ENCODE measurements around the gene ACTR5.

Gene ACTR5

GRCh38 chr20:38760978-38761377 is 12.7 kb downstream of the ACTR5 start:
- ATAC-seq (ENCODE audit: insufficient read depth, low read depth) (no peak), DNase-seq (no peak)
- no peak overlapping the region for H3K4me2 ChIP-seq (ENCODE audit: insufficient read depth, low read length)
- no peaks in the 10 kb centered on the region for H3K9me3 ChIP-seq (ENCODE audit: insufficient read depth, low read length, severe bottlenecking)
- no peak overlapping the region for H3K27ac ChIP-seq (ENCODE audit: low read length)
- H2AFZ ChIP-seq (ENCODE audit: low read depth, low read length): no peak overlapping the region
- H3K9ac ChIP-seq (ENCODE audit: low read depth, low read length): no peak overlapping the region
- no peaks in the 10 kb centered on the region for H3K79me2 ChIP-seq (ENCODE audit: insufficient read depth, low read length)
- TF ChIP-seq EZH2 (IDR thresholded peaks at IDR 0.05; ENCODE audit: borderline replicate concordance, low read depth, low read length, severe bottlenecking): no peak
- no peak for TF ChIP-seq CTCF (IDR thresholded peaks at IDR 0.05; ENCODE audit: borderline replicate concordance, extremely low read depth, low read length, poor library complexity, severe bottlenecking)
- peaks cover 97% of the 10 kb centered on the region for H3K36me3 ChIP-seq (ENCODE audit: insufficient read depth, low read length)
- 0 out of 2 replicates have a peak, but pooled peaks cover 2% of the 10 kb centered on the region for H4K20me1 ChIP-seq (ENCODE audit: insufficient read depth, low read length)
- no peak overlapping the region for H3K4me3 ChIP-seq (ENCODE audit: low read depth in 1 of 2, low read length in 2 of 2)
- H3K27me3 ChIP-seq (ENCODE audit: insufficient read depth, low read length, poor library complexity): no peaks in the 10 kb centered on the region
- H3K4me1 ChIP-seq (ENCODE audit: insufficient read depth, low read length): no peaks in the 10 kb centered on the region

- H3K9ac ChIP-seq (ENCODE audit: low read depth, low read length): no peak overlapping the region
- H3K4me1 ChIP-seq (ENCODE audit: insufficient read depth, low read length): no peaks in the 10 kb centered on the region
- H3K27ac ChIP-seq (ENCODE audit: low read length): no peak overlapping the region
- H3K9me3 ChIP-seq (ENCODE audit: insufficient read depth, low read length, severe bottlenecking): no peaks in the 10 kb centered on the region
- no peaks in the 10 kb centered on the region for H3K79me2 ChIP-seq (ENCODE audit: insufficient read depth, low read length)
- no peak overlapping the region for H3K4me3 ChIP-seq (ENCODE audit: low read depth in 1 of 2, low read length in 2 of 2)
- no peak for DNase-seq
- H2AFZ ChIP-seq (ENCODE audit: low read depth, low read length): no peak overlapping the region
- H3K36me3 ChIP-seq (ENCODE audit: insufficient read depth, low read length): peaks cover 96% of the 10 kb centered on the region
- no peaks in the 10 kb centered on the region for H3K27me3 ChIP-seq (ENCODE audit: insufficient read depth, low read length, poor library complexity)
- no peak for TF ChIP-seq CTCF (IDR thresholded peaks at IDR 0.05; ENCODE audit: borderline replicate concordance, extremely low read depth, low read length, poor library complexity, severe bottlenecking)
- TF ChIP-seq EZH2 (IDR thresholded peaks at IDR 0.05; ENCODE audit: borderline replicate concordance, low read depth, low read length, severe bottlenecking): no peak
- no peak for ATAC-seq (ENCODE audit: insufficient read depth, low read depth)
- H4K20me1 ChIP-seq (ENCODE audit: insufficient read depth, low read length): 0 out of 2 replicates have a peak, but pooled peaks cover 2% of the 10 kb centered on the region
- H3K4me2 ChIP-seq (ENCODE audit: insufficient read depth, low read length): no peak overlapping the region
Measured at GRCh38 chr20:38762174-38762573, 13.9 kb downstream of the ACTR5 start.

GRCh38 chr20:38763616-38764015 is 15.4 kb downstream of the ACTR5 start:
- no peak for TF ChIP-seq EZH2 (IDR thresholded peaks at IDR 0.05; ENCODE audit: borderline replicate concordance, low read depth, low read length, severe bottlenecking)
- no peak for TF ChIP-seq CTCF (IDR thresholded peaks at IDR 0.05; ENCODE audit: borderline replicate concordance, extremely low read depth, low read length, poor library complexity, severe bottlenecking)
- DNase-seq (no peak), ATAC-seq (ENCODE audit: insufficient read depth, low read depth) (no peak)
- Histone ChIP-seq H2AFZ (ENCODE audit: low read depth, low read length) (no peak overlapping the region), H4K20me1 (ENCODE audit: insufficient read depth, low read length) (peaks cover 6% of the 10 kb centered on the region; the same call in 1 of the 2 replicates), H3K36me3 (ENCODE audit: insufficient read depth, low read length) (peaks cover 97% of the 10 kb centered on the region), H3K79me2 (ENCODE audit: insufficient read depth, low read length) (no peaks in the 10 kb centered on the region), H3K27ac (ENCODE audit: low read length) (no peak overlapping the region), H3K27me3 (ENCODE audit: insufficient read depth, low read length, poor library complexity) (no peaks in the 10 kb centered on the region), H3K9me3 (ENCODE audit: insufficient read depth, low read length, severe bottlenecking) (no peaks in the 10 kb centered on the region), H3K4me1 (ENCODE audit: insufficient read depth, low read length) (no peaks in the 10 kb centered on the region), H3K9ac (ENCODE audit: low read depth, low read length) (no peak overlapping the region), H3K4me3 (ENCODE audit: low read depth in 1 of 2, low read length in 2 of 2) (no peak overlapping the region), H3K4me2 (ENCODE audit: insufficient read depth, low read length) (no peak overlapping the region)
